ENCODE results near the gene PUS7.

GRCh38 chr7:105457619-105458225 lies 64.3 kb downstream of the PUS7 start:
- no peak for TF ChIP-seq CTCF (IDR thresholded peaks at IDR 0.05; ENCODE audit: insufficient read depth, low read length, poor library complexity, severe bottlenecking)
- no peak for TF ChIP-seq EZH2phosphoT487 (conservative IDR thresholded peaks at IDR 0.05; ENCODE audit: low read length)

Data from SU-DHL-6 (cell line).